HL-60 (cell line): Measurements from ENCODE around the gene DLG1.

ENCODE experiments used
- DNase-seq, 2 experiments: peaks; one replicate each; pipeline ENCODE4 v3.0.0-alpha.2; 2010 to 2020; ENCODE audit warnings: low read depth in 1 of 2, low spot score in 1 of 2
- H3K27ac ChIP-seq: fragments of 250-450 bp; sonication (Bioruptor Pico); replicated peaks from 2 replicates; pipeline ENCODE4 v1.5.1; 2020; ENCODE audit warnings: mild to moderate bottlenecking, moderate library complexity
- H3K27me3 ChIP-seq: fragments of 250-450 bp; sonication (Bioruptor Pico); 2 replicates; pipeline ENCODE4 v1.5.1; 2021; ENCODE audit warnings: mild to moderate bottlenecking, moderate library complexity; ENCODE audit not compliant: insufficient read depth, poor library complexity, severe bottlenecking
- H3K4me3 ChIP-seq: replicated peaks from 2 replicates; pipeline ENCODE4 v1.5.1; 2011; ENCODE audit warnings: mild to moderate bottlenecking, control low read depth, low read length; ENCODE audit not compliant: insufficient read depth
- GABPA ChIP-seq: IDR thresholded peaks from 2 replicates; pipeline ENCODE4 v1.6.1; 2012; ENCODE audit warnings: low read depth
- POLR2AphosphoS5 ChIP-seq: IDR thresholded peaks from 2 replicates; pipeline ENCODE4 v1.6.1; 2012; ENCODE audit warnings: low read depth
- SPI1 ChIP-seq: IDR thresholded peaks from 2 replicates; pipeline ENCODE4 v1.6.1; 2012; ENCODE audit warnings: low read depth, mild to moderate bottlenecking, borderline replicate concordance
- TF ChIP-seq, protein P1 (sequence below): IDR thresholded peaks from one replicate; pipeline ENCODE4 v1.5.1; 2011; ENCODE audit warnings: low read length, control low read depth, inconsistent platforms; ENCODE audit not compliant: insufficient read depth
- TF ChIP-seq, protein P2 (sequence below): IDR thresholded peaks from 2 replicates; pipeline ENCODE4 v1.6.1; 2012; ENCODE audit warnings: low read depth; ENCODE audit not compliant: insufficient replicate concordance

DLG1 gene

DNA sequence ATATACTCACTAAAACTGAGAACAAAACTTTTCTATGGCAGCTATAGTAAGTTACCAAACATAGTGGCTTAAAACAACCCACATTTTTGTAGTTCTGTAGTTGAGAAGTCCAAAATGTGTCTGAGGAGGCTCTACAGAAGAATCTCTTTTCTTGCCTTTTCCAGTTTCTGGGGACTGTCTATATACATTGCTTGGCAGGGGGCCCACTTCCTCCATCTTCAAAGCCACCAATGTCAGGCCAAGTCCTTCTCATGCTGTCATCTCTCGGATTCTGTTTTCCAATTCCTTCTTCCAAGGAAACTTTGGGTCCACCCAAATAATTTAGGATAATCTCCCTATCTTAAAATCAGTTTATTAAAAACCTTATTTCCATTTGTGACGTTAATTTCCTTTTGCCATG, 92.7 kb downstream of the DLG1 start:
- Histone ChIP-seq H3K27me3 (no peaks in the 10 kb centered on the region), H3K4me3 (no peak overlapping the region), H3K27ac (no peak overlapping the region)
- TF ChIP-seq GABPA (no peak), POLR2AphosphoS5 (no peak), SPI1 (no peak)
- TF ChIP-seq, protein P1, sequence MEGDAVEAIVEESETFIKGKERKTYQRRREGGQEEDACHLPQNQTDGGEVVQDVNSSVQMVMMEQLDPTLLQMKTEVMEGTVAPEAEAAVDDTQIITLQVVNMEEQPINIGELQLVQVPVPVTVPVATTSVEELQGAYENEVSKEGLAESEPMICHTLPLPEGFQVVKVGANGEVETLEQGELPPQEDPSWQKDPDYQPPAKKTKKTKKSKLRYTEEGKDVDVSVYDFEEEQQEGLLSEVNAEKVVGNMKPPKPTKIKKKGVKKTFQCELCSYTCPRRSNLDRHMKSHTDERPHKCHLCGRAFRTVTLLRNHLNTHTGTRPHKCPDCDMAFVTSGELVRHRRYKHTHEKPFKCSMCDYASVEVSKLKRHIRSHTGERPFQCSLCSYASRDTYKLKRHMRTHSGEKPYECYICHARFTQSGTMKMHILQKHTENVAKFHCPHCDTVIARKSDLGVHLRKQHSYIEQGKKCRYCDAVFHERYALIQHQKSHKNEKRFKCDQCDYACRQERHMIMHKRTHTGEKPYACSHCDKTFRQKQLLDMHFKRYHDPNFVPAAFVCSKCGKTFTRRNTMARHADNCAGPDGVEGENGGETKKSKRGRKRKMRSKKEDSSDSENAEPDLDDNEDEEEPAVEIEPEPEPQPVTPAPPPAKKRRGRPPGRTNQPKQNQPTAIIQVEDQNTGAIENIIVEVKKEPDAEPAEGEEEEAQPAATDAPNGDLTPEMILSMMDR, result no peak
- TF ChIP-seq, protein P2, sequence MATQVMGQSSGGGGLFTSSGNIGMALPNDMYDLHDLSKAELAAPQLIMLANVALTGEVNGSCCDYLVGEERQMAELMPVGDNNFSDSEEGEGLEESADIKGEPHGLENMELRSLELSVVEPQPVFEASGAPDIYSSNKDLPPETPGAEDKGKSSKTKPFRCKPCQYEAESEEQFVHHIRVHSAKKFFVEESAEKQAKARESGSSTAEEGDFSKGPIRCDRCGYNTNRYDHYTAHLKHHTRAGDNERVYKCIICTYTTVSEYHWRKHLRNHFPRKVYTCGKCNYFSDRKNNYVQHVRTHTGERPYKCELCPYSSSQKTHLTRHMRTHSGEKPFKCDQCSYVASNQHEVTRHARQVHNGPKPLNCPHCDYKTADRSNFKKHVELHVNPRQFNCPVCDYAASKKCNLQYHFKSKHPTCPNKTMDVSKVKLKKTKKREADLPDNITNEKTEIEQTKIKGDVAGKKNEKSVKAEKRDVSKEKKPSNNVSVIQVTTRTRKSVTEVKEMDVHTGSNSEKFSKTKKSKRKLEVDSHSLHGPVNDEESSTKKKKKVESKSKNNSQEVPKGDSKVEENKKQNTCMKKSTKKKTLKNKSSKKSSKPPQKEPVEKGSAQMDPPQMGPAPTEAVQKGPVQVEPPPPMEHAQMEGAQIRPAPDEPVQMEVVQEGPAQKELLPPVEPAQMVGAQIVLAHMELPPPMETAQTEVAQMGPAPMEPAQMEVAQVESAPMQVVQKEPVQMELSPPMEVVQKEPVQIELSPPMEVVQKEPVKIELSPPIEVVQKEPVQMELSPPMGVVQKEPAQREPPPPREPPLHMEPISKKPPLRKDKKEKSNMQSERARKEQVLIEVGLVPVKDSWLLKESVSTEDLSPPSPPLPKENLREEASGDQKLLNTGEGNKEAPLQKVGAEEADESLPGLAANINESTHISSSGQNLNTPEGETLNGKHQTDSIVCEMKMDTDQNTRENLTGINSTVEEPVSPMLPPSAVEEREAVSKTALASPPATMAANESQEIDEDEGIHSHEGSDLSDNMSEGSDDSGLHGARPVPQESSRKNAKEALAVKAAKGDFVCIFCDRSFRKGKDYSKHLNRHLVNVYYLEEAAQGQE, result no peak
- DNase-seq, result peak in 1 of 2 experiments; percentile 28

DNA sequence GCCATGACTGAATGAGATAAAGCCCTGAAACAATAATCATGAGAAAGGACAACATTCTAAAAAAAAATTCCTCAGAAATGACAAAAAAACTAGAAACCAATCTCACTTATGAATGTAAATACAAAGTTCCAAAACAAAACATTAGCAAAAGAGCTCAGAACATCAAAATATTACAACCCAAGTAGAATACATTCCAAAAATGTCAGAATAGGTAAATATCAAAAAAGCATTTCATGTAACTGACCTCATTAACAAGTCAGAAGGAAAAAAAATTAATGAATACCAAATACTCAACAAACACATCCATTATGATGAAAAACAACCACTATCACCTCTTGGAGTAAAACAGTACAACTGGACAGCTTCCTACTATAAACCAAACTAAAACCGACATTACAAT, 93.1 kb downstream of the DLG1 start:
- Histone ChIP-seq H3K27me3 (no peaks in the 10 kb centered on the region), H3K4me3 (no peak overlapping the region), H3K27ac (no peak overlapping the region)
- DNase-seq, result no peak
- TF ChIP-seq GABPA, result no peak
- TF ChIP-seq, protein P1, result no peak
- TF ChIP-seq, protein P2, result no peak
- TF ChIP-seq POLR2AphosphoS5, result no peak
- no peak for TF ChIP-seq SPI1

DNA sequence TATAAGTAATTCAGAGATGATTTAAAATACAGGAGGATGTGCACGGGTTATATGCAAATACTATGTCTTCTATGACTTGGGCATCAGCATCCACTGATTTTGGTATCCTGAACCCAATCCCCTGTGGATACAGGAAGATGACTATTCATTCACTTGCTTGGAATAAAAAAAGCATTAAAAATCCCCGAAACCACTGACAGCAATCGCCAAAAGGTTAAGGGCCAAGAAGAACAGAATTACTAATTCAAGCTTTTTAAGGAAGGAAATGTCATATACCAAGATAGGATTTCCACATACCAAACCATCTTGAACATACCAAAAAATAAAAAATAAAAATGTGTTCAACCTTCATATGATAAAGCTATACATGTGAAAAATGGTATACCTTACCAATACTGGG, 93.7 kb downstream of the DLG1 start:
- Histone ChIP-seq H3K27me3 (no peaks in the 10 kb centered on the region), H3K4me3 (no peak overlapping the region), H3K27ac (no peak overlapping the region)
- TF ChIP-seq, protein P2, result no peak
- no peak for TF ChIP-seq GABPA
- TF ChIP-seq, protein P1, result no peak
- TF ChIP-seq SPI1, result no peak
- no peak for TF ChIP-seq POLR2AphosphoS5
- no peak for DNase-seq
